Thyroid gland (tissue), 4 donors: ENCODE measurements around the gene THBS3.

Experiments used
- POLR2A ChIP-seq, 2 donors: fragments of 450-650 bp; IDR thresholded peaks; one replicate each; pipeline ENCODE4 v1.6.1; 2017; ENCODE audit warnings: antibody characterized with exemption in 2 of 2, mild to moderate bottlenecking in 2 of 2, moderate library complexity in 1 of 2
- TF ChIP-seq, protein P1 (sequence below), 6 experiments: fragments of 200-600 bp in 3 of 6; fragments of 450-650 bp in 3 of 6; sonication (generic) in 3 of 6; IDR thresholded peaks; one replicate each; pipeline ENCODE4 v1.5.1; 2016 to 2019; ENCODE audit warnings: antibody characterized with exemption in 6 of 6, mild to moderate bottlenecking in 2 of 6, inconsistent platforms in 1 of 6, moderate library complexity in 1 of 6

DNA sequence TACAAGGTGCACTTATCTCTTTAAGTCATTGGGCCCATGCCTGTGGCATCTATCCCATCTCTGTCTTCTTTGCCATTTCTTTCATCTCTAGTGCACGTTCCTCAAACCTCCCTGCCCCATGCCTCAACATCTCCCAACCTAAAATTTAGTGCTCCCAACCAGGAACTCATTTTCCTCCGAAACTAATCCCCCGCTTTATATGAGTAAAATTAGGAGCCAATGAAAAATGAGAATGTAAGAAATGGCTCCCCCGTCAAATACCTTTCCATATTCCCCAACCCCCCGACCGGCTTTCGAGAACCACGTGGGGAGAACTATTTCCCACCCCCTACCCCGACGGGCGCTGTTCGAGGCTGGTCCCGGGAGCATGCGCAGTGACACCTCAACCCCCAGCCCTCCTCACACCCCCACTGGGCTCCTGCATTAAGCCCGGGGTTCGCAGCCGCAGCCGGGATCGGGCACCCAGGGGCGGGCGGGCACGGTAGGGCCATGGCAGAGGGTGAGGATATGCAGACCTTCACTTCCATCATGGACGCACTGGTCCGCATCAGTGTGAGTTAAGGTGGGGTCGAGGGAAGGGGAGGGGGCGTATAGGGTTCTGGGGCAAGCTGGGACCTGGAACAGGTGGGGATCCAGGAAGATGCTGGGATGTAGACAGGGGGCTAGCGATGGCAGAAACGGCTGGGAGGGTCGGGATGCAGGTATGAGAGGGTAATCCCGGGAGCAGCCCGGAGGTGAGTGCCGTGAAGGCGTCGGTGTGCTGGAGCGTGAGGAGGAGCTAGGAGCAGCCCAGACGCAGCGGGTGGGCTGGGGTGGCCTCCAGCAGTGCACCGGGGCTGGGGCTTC, 34.0 kb downstream of the THBS3 start, which contains the start of gene TRIM46:
- TF ChIP-seq, protein P1, sequence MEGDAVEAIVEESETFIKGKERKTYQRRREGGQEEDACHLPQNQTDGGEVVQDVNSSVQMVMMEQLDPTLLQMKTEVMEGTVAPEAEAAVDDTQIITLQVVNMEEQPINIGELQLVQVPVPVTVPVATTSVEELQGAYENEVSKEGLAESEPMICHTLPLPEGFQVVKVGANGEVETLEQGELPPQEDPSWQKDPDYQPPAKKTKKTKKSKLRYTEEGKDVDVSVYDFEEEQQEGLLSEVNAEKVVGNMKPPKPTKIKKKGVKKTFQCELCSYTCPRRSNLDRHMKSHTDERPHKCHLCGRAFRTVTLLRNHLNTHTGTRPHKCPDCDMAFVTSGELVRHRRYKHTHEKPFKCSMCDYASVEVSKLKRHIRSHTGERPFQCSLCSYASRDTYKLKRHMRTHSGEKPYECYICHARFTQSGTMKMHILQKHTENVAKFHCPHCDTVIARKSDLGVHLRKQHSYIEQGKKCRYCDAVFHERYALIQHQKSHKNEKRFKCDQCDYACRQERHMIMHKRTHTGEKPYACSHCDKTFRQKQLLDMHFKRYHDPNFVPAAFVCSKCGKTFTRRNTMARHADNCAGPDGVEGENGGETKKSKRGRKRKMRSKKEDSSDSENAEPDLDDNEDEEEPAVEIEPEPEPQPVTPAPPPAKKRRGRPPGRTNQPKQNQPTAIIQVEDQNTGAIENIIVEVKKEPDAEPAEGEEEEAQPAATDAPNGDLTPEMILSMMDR (IDR thresholded peaks at IDR 0.05): peak in 1 of 6 experiments; percentile 25
- no peak for TF ChIP-seq POLR2A (IDR thresholded peaks at IDR 0.05)
